Keratinocyte (primary cell): Measurements from ENCODE around the gene ERBB2. TPM values are rescaled to one million over a fixed set of nuclear protein-coding genes. Genes with fewer than 3 reads are reported as not detected.

Experiments used
- DNase-seq: peaks from one replicate; pipeline ENCODE4 v3.0.0-alpha.2; 2011; ENCODE audit warnings: low read depth, missing footprints, low spot score
- FAIRE-seq: peaks from 2 replicates; lab custom pipeline; 2011; peaks lifted over from hg19 to GRCh38; lab: Jason Lieb, UNC
- H2AFZ ChIP-seq: 2 replicates; pipeline ENCODE4 v1.6.0; 2012; ENCODE audit warnings: low read length, control low read depth, inconsistent platforms; ENCODE audit not compliant: control insufficient read depth
- H3K27ac ChIP-seq: 2 replicates; pipeline ENCODE4 v1.5.1; 2011; ENCODE audit warnings: low read length; ENCODE audit not compliant: control insufficient read depth, insufficient read depth
- H3K27me3 ChIP-seq: 3 replicates; pipeline ENCODE4 v1.6.0; 2011; ENCODE audit warnings: low read length; ENCODE audit not compliant: control insufficient read depth, insufficient read depth; ENCODE audit errors: extremely low read depth
- H3K36me3 ChIP-seq, 2 experiments: 2 replicates in 1 of 2; 3 replicates in 1 of 2; pipeline ENCODE4 v1.5.1; 2011; ENCODE audit warnings: low read length in 2 of 2, mild to moderate bottlenecking in 1 of 2; ENCODE audit not compliant: control insufficient read depth in 2 of 2, insufficient read depth in 2 of 2; ENCODE audit errors: extremely low read depth in 1 of 2
- H3K4me1 ChIP-seq: 3 replicates; pipeline ENCODE4 v1.5.1; 2011; ENCODE audit warnings: low read length; ENCODE audit not compliant: control insufficient read depth, insufficient read depth; ENCODE audit errors: extremely low read depth
- H3K4me2 ChIP-seq: 3 replicates; pipeline ENCODE4 v1.6.0; 2011; ENCODE audit warnings: low read depth, low read length; ENCODE audit not compliant: control insufficient read depth, insufficient read depth; ENCODE audit errors: extremely low read depth
- H3K4me3 ChIP-seq, 3 experiments: fragments of 200-600 bp in 1 of 3; sonication (generic) in 1 of 3; 2 replicates in 2 of 3; 3 replicates in 1 of 3; pipeline ENCODE4 v1.5.1; 2011 to 2016; ENCODE audit warnings: low read length in 3 of 3, mild to moderate bottlenecking in 3 of 3, control low read depth in 2 of 3, inconsistent platforms in 1 of 3, low read depth in 1 of 3, mixed read lengths in 1 of 3, mixed run types in 1 of 3, moderate library complexity in 1 of 3; ENCODE audit not compliant: control insufficient read depth in 2 of 3, insufficient read depth in 2 of 3; ENCODE audit errors: extremely low read depth in 1 of 3
- H3K79me2 ChIP-seq: 2 replicates; pipeline ENCODE4 v1.6.0; 2012; ENCODE audit warnings: low read length; ENCODE audit not compliant: control insufficient read depth, insufficient read depth
- H3K9ac ChIP-seq: 3 replicates; pipeline ENCODE4 v1.6.0; 2011; ENCODE audit warnings: low read length; ENCODE audit not compliant: control insufficient read depth, insufficient read depth; ENCODE audit errors: extremely low read depth
- H3K9me1 ChIP-seq: 3 replicates; pipeline ENCODE4 v1.6.0; 2011; ENCODE audit warnings: low read length; ENCODE audit not compliant: control insufficient read depth, insufficient read depth; ENCODE audit errors: extremely low read depth
- H3K9me3 ChIP-seq: 2 replicates; pipeline ENCODE4 v1.5.1; 2012; ENCODE audit warnings: low read depth, low read length; ENCODE audit not compliant: control insufficient read depth
- H4K20me1 ChIP-seq: 3 replicates; pipeline ENCODE4 v1.6.0; 2011; ENCODE audit warnings: low read length; ENCODE audit not compliant: control insufficient read depth, insufficient read depth; ENCODE audit errors: extremely low read depth
- EZH2 ChIP-seq: IDR thresholded peaks from one replicate; pipeline ENCODE4 v1.6.1; 2012; ENCODE audit warnings: inconsistent platforms, mild to moderate bottlenecking, low read length, moderate library complexity
- dilution Hi-C: fragments of 300-500 bp; cut with MboI; formaldehyde crosslinking; loops from one replicate; pipeline ENCODE4 v1.7.0; 2020; ENCODE audit warnings: low sequenced_read_pairs; ENCODE audit not compliant: extremely low pct_ligation_motif_present
- polyA plus RNA-seq, 5 experiments: library from polyadenylated mRNA; depleted of rRNA in 3 of 5; stranded (reverse) in 3 of 5; stranded (forward) in 1 of 5; unstranded in 1 of 5; fragments of >200 nt; gene quantifications; 1 replicate in 1 of 5; 2 replicates in 3 of 5; 3 replicates in 1 of 5; pipeline versions ENCODE4 v1.2.1 to v1.2.3, GENCODE V29; 2011 to 2012; ENCODE audit warnings: missing spikeins in 2 of 5, low read depth in 1 of 5, low replicate concordance in 1 of 5
- TF ChIP-seq, protein P1 (sequence below), 3 experiments: IDR thresholded peaks in 1 of 3; conservative IDR thresholded peaks in 1 of 3; optimal IDR thresholded peaks in 1 of 3; 2 replicates in 2 of 3; 3 replicates in 1 of 3; pipeline versions ENCODE3 to v1.5.1; 2011; ENCODE audit warnings: low read length in 3 of 3, mild to moderate bottlenecking in 3 of 3, moderate library complexity in 2 of 3, control low read depth in 1 of 3, inconsistent platforms in 1 of 3; ENCODE audit not compliant: insufficient read depth in 2 of 3; ENCODE audit errors: extremely low read depth in 1 of 3

The ERBB2 gene
- polyA plus RNA-seq, 1 donor (not counting 4 experiments of a cell fraction or from before 2014, with no cell fraction given), result 21.4 TPM

- H2AFZ ChIP-seq, result no peak overlapping the region
- no peaks in the 10 kb centered on the region for H3K27me3 ChIP-seq
- no peaks in the 10 kb centered on the region for H4K20me1 ChIP-seq
- H3K79me2 ChIP-seq, result no peaks in the 10 kb centered on the region
- FAIRE-seq (no peak), DNase-seq (no peak)
- TF ChIP-seq, protein P1, sequence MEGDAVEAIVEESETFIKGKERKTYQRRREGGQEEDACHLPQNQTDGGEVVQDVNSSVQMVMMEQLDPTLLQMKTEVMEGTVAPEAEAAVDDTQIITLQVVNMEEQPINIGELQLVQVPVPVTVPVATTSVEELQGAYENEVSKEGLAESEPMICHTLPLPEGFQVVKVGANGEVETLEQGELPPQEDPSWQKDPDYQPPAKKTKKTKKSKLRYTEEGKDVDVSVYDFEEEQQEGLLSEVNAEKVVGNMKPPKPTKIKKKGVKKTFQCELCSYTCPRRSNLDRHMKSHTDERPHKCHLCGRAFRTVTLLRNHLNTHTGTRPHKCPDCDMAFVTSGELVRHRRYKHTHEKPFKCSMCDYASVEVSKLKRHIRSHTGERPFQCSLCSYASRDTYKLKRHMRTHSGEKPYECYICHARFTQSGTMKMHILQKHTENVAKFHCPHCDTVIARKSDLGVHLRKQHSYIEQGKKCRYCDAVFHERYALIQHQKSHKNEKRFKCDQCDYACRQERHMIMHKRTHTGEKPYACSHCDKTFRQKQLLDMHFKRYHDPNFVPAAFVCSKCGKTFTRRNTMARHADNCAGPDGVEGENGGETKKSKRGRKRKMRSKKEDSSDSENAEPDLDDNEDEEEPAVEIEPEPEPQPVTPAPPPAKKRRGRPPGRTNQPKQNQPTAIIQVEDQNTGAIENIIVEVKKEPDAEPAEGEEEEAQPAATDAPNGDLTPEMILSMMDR (optimal IDR thresholded peaks at IDR 0.05 in 1 of 3, IDR thresholded peaks at IDR 0.05 in 1 of 3, conservative IDR thresholded peaks at IDR 0.05 in 1 of 3; ENCODE audit: extremely low read depth in 1 of 3, insufficient read depth in 2 of 3, low read length in 3 of 3), result no peak
- TF ChIP-seq EZH2, result no peak
- no peak overlapping the region for H3K27ac ChIP-seq
- H3K4me3 ChIP-seq, result no peak overlapping the region
- H3K4me2 ChIP-seq, result no peak overlapping the region
- dilution Hi-C loops, result no loop called here
- no peaks in the 10 kb centered on the region for H3K9me1 ChIP-seq
- no peak overlapping the region for H3K9ac ChIP-seq
- H3K9me3 ChIP-seq, result no peaks in the 10 kb centered on the region
- H3K4me1 ChIP-seq, result peaks cover 25% of the 10 kb centered on the region
- H3K36me3 ChIP-seq, result peaks cover 29 to 32% of the 10 kb centered on the region in 2 experiments
Observed at GRCh38 chr17:39742856-39743436, 43.1 kb downstream of the ERBB2 start.

DNA sequence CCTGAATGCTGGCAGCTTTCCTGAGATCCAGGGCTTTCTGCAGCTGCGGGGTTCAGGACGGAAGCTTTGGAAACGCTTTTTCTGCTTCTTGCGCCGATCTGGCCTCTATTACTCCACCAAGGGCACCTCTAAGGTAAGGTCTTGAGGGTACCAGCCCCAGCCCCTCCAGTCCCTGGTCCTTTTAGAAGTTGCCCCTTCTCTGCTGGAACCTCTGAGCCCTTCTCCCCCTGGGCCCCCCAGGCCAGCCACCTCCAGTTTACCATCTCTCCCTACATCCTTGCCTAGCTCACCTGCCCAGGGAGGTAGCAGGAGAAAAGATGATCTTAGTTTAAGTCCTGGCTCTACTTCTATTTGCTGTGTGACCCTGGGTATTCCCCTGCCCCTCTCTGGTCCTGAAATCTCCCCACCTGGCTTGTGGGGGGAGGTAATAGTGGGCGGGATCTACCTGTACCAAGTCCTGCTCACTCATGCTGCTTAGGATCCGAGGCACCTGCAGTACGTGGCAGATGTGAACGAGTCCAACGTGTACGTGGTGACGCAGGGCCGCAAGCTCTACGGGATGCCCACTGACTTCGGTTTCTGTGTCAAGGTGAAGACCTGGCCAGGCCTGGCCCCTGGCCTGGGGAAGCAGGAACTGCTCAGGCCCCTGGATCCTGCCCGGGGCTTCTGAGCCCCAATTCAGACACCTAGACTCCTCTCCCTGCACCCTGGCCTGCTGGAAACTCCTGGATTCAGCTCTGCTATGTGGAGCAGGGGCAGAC lies 44.4 kb downstream of the ERBB2 start:
- H3K9ac ChIP-seq, result no peak overlapping the region
- no peak overlapping the region for H3K4me3 ChIP-seq
- H3K4me1 ChIP-seq, result peaks cover 25% of the 10 kb centered on the region
- no peak overlapping the region for H3K27ac ChIP-seq
- H3K9me1 ChIP-seq, result no peaks in the 10 kb centered on the region
- TF ChIP-seq, protein P1 (optimal IDR thresholded peaks at IDR 0.05 in 1 of 3, IDR thresholded peaks at IDR 0.05 in 1 of 3, conservative IDR thresholded peaks at IDR 0.05 in 1 of 3; ENCODE audit: extremely low read depth in 1 of 3, insufficient read depth in 2 of 3, low read length in 3 of 3), result no peak
- no peak for TF ChIP-seq EZH2
- DNase-seq (no peak), FAIRE-seq (no peak)
- no peaks in the 10 kb centered on the region for H3K79me2 ChIP-seq
- dilution Hi-C loops, result no loop called here
- no peaks in the 10 kb centered on the region for H3K27me3 ChIP-seq
- peaks cover 29 to 32% of the 10 kb centered on the region in 2 experiments for H3K36me3 ChIP-seq
- no peaks in the 10 kb centered on the region for H4K20me1 ChIP-seq
- no peak overlapping the region for H2AFZ ChIP-seq
- H3K4me2 ChIP-seq, result no peak overlapping the region
- no peaks in the 10 kb centered on the region for H3K9me3 ChIP-seq
